GM12878 (cell line): ENCODE results near the gene PIK3R5.

Experiments used
- CHD2 ChIP-seq: IDR thresholded peaks from 2 replicates; pipeline ENCODE4 v1.6.1; 2011; ENCODE audit warnings: low read depth, low read length, improper control_type of control experiment, borderline replicate concordance
- CTCF ChIP-seq, 3 experiments: IDR thresholded peaks in 2 of 3; conservative IDR thresholded peaks in 1 of 3; 2 replicates each; pipeline ENCODE4 v1.5.1; 2011; ENCODE audit warnings: low read depth in 3 of 3, low read length in 3 of 3, mild to moderate bottlenecking in 3 of 3, control low read depth in 2 of 3, moderate library complexity in 2 of 3, inconsistent platforms in 1 of 3, mixed read lengths in 1 of 3; ENCODE audit not compliant: control insufficient read depth in 2 of 3, insufficient read depth in 1 of 3; ENCODE audit errors: extremely low read depth in 1 of 3
- HDAC6 ChIP-seq: fragments of 200-600 bp; sonication (generic); IDR thresholded peaks from one replicate; pipeline ENCODE4 v1.8.0; 2017; ENCODE audit warnings: antibody characterized with exemption; ENCODE audit not compliant: unreplicated experiment
- POLR2AphosphoS5 ChIP-seq: IDR thresholded peaks from 2 replicates; pipeline ENCODE4 v1.6.1; 2011; ENCODE audit warnings: mild to moderate bottlenecking, low read length, inconsistent platforms
- SREBF1 ChIP-seq: IDR thresholded peaks from 2 replicates; pipeline ENCODE4 v1.6.1; 2012; ENCODE audit warnings: mild to moderate bottlenecking, low read length
- YY1 ChIP-seq: IDR thresholded peaks from 2 replicates; pipeline ENCODE4 v1.6.1; 2011; ENCODE audit warnings: low read depth, mild to moderate bottlenecking, low read length

- no peak for TF ChIP-seq YY1
- no peak for TF ChIP-seq CHD2
- TF ChIP-seq CTCF (IDR thresholded peaks at IDR 0.05 in 2 of 3, conservative IDR thresholded peaks at IDR 0.05 in 1 of 3; ENCODE audit: control insufficient read depth in 2 of 3, extremely low read depth in 1 of 3, insufficient read depth in 1 of 3, low read depth in 3 of 3, low read length in 3 of 3): no peak
- TF ChIP-seq POLR2AphosphoS5: no peak
- no peak for TF ChIP-seq SREBF1
- TF ChIP-seq HDAC6: no peak
Observed at GRCh38 chr17:8946476-8946875, 19.0 kb downstream of the PIK3R5 start.
